ENCODE data around the gene AMPD3. TPM values are rescaled to one million over a fixed set of nuclear protein-coding genes. Genes with fewer than 3 reads are reported as not detected.

The AMPD3 gene
- total RNA-seq, 2 donors from 2014 or later: 2.8 to 5.3 TPM

DNA sequence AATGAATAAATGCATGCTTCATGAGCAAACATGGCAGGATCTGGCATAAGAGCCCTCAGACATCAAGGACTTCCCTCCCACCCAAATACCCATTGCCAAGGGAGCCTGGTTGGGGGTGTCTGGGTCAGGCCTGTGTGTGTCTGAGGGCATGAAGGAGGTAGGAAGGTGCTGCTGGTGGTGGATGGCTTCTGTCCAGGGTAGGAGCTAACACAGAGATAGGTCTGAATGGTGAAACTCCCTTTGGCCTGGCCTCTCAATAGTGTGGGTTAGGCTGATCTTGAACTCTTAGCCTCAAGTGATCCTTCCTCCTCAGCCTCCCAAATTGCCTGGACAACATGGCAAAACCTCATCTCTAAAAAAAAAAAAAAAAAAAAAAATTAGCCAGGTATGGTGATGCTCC is 2.8 kb downstream of the AMPD3 start:
- DNase-seq (ENCODE audit: low spot score): no peak
- H3K27ac ChIP-seq: no peak overlapping the region

DNA sequence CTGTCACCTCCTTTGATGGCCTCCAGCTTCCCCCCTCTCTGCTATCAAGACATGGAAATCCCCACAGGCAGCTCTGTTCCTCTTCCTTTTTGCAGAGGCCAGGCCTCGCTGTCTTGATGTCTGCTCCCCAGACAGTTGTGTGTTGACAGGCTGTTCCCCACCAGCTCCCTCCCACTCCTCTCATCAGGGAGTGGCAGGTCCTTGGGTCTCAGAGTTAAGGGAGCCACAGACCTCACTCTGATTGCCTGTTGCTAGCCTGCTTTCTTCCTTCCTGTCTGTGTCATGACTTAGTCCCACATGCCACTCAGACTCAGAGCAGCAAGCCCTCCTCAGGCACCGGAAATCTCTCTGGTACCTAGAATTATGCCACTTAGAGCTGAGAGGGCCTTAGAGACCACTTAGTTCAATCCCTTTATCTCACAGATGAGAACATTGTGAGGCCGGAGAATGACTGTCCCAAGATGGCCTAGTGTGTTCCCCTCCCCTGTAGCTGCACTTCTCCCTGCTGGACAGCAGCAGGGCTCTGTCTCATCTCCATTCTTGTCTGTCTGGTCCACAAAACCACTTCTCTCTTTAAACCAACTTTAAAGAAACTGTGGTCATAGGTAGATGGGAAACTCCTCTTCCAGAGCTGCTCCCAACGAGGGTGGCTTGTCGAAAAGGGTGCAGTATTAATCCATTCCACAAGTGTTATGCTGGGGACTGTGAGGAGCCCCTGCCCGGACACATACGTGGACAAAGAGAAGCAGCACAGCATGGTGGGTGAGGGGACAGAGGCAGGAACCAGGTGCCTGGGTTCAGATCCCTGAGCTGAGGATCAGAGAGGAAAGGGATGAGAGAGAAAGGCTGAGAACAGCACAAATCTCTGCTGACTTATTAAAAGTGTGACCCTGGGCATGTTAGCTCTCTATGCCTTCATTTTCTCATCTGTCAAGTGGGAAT is 4.2 kb downstream of the AMPD3 start:
- TF ChIP-seq, protein P1, sequence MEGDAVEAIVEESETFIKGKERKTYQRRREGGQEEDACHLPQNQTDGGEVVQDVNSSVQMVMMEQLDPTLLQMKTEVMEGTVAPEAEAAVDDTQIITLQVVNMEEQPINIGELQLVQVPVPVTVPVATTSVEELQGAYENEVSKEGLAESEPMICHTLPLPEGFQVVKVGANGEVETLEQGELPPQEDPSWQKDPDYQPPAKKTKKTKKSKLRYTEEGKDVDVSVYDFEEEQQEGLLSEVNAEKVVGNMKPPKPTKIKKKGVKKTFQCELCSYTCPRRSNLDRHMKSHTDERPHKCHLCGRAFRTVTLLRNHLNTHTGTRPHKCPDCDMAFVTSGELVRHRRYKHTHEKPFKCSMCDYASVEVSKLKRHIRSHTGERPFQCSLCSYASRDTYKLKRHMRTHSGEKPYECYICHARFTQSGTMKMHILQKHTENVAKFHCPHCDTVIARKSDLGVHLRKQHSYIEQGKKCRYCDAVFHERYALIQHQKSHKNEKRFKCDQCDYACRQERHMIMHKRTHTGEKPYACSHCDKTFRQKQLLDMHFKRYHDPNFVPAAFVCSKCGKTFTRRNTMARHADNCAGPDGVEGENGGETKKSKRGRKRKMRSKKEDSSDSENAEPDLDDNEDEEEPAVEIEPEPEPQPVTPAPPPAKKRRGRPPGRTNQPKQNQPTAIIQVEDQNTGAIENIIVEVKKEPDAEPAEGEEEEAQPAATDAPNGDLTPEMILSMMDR (IDR thresholded peaks at IDR 0.05): no peak
- H3K9me3 ChIP-seq: no peaks in the 10 kb centered on the region
- H3K4me3 ChIP-seq: no peak overlapping the region
- no peak for DNase-seq (ENCODE audit: low spot score)
- H3K4me1 ChIP-seq: peaks cover 0 to 13% of the 10 kb centered on the region in 2 donors
- no peak overlapping the region for H3K27ac ChIP-seq
- no peaks in the 10 kb centered on the region for H3K27me3 ChIP-seq
- no peaks in the 10 kb centered on the region for H3K36me3 ChIP-seq

More for the DNA sequence above, 2.8 kb downstream of the AMPD3 start:
- Histone ChIP-seq H3K36me3 (no peaks in the 10 kb centered on the region), H3K4me1 (peaks cover 0 to 13% of the 10 kb centered on the region in 2 donors), H3K4me3 (no peak overlapping the region), H3K27me3 (no peaks in the 10 kb centered on the region), H3K9me3 (no peaks in the 10 kb centered on the region)
- TF ChIP-seq, protein P1 (IDR thresholded peaks at IDR 0.05): no peak

DNA sequence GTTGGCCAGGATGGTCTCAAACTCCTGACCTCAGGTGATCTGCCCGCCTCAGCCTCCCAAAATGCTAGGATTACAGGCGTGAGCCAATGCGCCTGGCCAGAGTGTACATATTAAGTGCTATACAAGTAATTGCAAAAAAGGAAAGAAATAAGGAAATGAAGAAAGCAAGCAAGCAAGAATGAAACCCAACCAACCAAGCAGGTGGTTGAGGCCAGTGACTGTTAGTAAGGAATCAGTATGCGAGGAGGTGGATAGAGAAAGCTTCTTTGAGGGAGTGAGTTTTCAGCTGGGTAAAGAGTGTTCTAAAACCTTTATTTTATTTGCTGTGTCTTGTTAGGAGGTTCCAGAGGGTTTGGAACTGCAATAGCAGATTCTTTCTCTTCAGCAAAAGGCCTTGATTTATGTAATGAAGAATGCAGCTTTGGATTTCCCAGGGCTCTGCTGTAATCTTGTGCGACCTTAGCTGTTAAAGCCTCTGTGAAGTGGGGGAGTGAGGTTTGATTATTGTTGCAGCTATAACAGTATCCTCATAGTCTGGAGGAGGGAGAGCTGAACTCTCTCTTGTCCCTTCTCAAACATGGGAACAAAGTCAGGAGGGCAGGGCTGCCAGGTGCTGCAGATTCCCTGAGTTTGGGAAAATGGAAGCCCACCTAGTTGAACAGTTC is 5.7 kb downstream of the AMPD3 start:
- Histone ChIP-seq H3K27me3 (no peaks in the 10 kb centered on the region), H3K4me3 (no peak overlapping the region), H3K36me3 (no peaks in the 10 kb centered on the region), H3K4me1 (peaks cover 0 to 10% of the 10 kb centered on the region in 2 donors), H3K27ac (no peak overlapping the region), H3K9me3 (no peaks in the 10 kb centered on the region)
- TF ChIP-seq, protein P1 (IDR thresholded peaks at IDR 0.05): no peak
- DNase-seq (ENCODE audit: low spot score): no peak

DNA sequence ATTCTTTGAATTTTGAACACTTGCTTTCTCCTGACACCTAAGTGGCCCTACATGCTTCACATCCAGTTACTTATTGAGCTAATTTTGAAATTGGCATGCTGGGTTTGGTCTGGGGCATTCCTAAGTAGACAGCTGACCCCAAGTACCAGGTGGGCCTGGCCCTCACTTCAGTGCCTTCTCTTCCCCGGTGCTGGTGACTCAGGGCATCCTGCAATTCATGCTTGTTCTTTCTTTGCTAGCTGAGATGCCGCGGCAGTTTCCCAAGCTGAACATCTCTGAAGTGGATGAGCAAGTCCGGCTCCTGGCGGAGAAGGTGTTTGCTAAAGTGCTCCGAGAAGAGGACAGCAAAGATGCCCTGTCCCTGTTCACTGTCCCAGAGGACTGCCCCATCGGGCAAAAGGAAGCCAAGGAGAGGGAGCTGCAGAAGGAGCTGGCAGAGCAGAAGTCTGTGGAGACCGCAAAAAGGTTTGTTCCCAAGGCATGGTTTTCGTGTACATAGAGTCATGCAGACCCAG is 6.3 kb downstream of the AMPD3 start:
- Histone ChIP-seq H3K27ac (no peak overlapping the region), H3K4me1 (peaks cover 0 to 4% of the 10 kb centered on the region in 2 donors), H3K9me3 (no peaks in the 10 kb centered on the region), H3K27me3 (no peaks in the 10 kb centered on the region), H3K4me3 (no peak overlapping the region), H3K36me3 (no peaks in the 10 kb centered on the region)
- TF ChIP-seq, protein P1 (IDR thresholded peaks at IDR 0.05): no peak
- DNase-seq (ENCODE audit: low spot score): no peak

DNA sequence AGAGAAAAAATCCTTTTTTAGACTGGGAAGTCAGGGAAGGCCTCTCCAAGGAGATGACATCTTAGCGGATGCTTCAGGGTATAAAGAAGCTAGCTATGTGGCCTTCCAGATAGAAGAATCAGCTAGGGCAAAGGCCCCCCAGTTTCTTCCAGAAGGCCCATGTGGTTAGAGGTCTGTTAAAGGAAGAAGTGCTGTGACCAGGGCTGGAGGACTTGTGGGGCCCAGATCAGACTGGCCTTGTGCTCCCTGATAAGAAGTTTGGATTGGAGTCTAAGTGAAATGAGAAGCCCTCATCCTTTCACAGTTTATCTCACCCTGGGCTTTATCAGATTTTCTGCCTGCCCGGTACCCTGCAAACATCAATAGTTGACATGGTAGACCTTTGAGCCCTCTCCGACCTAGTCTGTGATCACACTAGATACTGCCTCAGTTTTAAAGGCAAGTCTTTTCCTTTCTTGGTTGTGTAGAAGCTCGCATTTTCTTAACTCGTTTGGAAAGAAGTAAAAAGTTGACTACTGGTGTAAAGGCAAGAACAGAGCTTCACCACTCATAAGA is 7.8 kb downstream of the AMPD3 start:
- no peak overlapping the region for H3K4me3 ChIP-seq
- H3K27me3 ChIP-seq: no peaks in the 10 kb centered on the region
- no peak for DNase-seq (ENCODE audit: low spot score)
- no peaks in the 10 kb centered on the region for H3K4me1 ChIP-seq
- no peak overlapping the region for H3K27ac ChIP-seq
- no peaks in the 10 kb centered on the region for H3K9me3 ChIP-seq
- TF ChIP-seq, protein P1 (IDR thresholded peaks at IDR 0.05): no peak
- H3K36me3 ChIP-seq: no peaks in the 10 kb centered on the region

Measured in right atrium auricular region (tissue), 2 donors.